ENCODE results near the gene INPP4B.

- TF ChIP-seq CTCF (IDR thresholded peaks at IDR 0.05; ENCODE audit: borderline replicate concordance, extremely low read depth, low read length, poor library complexity, severe bottlenecking) (no peak), EZH2 (IDR thresholded peaks at IDR 0.05; ENCODE audit: borderline replicate concordance, low read depth, low read length, severe bottlenecking) (no peak)
These were observed 523.1 kb downstream of the INPP4B start for GRCh38 chr4:142322996-142323395.

All from DND-41 (cell line).